COLO829 (cell line): Measurements from ENCODE around the gene GAST.

Experiments
- DNase-seq: peaks from one replicate; pipeline ENCODE4 v3.0.0; 2012; ENCODE audit warnings: low spot score

Gene GAST

DNA sequence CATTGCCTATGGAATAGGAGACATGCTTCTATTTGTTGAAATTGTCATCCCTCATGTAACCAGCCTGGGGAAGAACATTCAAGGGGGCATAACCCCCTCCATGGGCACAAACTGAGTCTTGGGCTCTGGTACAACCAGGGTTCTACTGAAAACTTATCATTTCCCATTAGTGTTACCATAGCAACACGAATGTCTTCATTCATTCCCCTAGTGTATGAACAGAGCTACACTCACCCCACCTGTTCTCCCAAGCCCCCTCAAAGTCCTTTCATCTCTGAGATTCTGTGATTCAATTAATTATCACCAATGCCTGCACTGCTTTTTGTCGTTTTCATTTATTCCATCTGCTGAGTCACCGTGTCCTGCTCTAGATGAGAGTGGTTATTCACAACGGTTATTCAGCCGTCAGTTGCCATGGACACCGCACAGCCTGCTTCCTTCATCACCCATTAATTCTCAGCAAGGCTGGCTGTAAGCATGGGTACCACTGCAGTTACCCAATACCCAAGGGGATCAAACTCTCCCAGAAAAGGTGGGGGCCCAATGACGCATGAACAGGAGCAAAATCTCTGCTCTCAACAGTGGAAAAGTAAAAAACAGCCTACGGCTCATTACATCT lies 1.6 kb upstream of the GAST start:
- DNase-seq: peak; percentile 62

DNA sequence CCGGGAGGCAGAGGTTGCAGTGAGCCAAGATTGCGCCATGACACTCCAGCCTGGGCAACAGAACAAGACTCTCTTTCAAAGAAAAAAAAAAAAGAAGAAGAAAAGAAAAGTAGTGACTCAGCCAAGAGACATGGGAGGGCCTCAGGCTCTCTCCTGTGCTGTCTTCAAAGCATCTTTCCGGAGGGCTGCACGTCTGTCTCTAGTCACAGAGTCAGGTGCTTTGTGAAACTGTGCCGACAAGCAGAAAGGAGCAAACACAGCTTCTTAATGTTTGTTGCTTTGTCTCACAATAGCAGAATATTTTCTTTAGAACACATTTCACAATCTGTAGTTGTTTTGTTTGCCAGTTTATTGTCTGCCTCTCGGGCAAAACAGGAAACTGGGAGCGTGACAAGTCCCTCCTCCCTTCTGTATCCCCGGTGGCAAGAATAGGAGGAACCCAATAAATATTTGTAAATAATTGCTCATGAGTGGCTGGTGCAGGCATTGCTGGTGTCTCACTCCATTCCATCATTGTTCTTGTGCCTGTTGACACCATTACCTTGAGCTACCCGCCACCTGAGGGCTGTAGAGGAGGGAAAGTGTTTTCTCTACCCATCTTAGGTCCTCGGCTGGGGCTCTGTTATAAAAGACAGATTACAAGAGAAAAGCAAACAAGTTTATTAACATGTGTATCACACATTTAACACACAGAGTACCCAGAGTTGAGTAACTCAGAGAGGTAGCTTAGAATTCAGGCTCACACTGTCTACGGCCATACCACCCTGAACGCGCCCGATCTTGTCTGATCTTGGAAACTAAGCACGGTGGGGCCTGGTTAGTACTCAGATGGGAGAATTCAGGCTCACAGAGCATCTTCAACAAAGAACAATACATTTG lies 5.5 kb downstream of the GAST start:
- peak; percentile 86 for DNase-seq

GRCh38 chr17:41718287-41718645 lies 6.1 kb downstream of the GAST start:
- no peak for DNase-seq

DNA sequence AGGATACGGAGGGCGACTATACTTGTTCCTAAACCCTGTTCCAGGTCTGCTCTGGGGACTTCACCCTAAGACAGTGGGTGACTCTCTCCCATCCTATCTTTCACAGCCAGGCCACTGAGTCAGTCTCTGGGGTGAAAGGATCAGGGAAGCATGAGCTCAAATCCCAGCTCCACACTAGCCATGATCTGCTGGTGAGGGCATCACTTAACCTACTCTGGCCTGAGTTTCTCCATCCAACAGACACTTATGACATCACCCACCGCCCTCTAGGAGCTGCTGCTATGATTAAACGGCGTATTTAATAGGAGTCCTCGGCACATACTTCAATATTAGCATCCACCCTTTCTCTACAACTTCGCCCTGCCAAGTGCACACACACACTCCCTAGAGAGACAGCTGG lies 10.1 kb downstream of the GAST start:
- no peak for DNase-seq

DNA sequence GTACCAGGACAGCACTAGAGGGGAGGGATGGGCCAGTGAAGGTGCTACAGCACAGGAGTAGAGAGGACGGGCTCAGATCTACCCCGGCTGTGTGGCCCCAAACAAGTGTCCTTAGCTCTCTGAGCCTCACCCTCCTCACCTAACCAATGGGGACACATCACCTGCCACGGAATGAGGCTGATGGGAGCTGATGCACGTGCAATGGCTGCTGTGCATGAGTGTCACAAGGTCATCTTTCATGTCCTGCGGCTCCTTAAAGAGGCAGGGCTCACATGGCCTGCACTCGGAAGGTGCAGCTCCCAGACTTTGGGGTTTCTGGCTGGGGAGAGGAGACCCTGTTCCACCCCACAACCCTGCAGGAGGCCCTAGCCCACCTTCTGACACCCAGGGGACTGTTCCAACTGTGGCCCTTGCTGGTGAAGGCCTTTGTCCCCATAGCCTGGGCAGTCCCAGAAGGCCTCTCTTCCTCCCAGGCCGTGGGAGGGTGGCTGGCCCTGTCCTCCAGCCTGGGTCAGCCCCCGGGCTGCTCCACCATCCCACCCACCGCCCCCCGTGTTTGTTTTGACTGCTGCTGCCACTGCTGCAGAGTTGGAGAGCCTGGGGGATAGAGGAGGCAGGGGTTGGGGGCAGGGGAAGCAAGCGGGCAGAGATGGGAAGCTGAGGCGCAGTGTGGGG lies 11.8 kb downstream of the GAST start:
- no peak for DNase-seq

- DNase-seq: no peak
Observed at GRCh38 chr17:41724476-41725050, 12.4 kb downstream of the GAST start.

DNA sequence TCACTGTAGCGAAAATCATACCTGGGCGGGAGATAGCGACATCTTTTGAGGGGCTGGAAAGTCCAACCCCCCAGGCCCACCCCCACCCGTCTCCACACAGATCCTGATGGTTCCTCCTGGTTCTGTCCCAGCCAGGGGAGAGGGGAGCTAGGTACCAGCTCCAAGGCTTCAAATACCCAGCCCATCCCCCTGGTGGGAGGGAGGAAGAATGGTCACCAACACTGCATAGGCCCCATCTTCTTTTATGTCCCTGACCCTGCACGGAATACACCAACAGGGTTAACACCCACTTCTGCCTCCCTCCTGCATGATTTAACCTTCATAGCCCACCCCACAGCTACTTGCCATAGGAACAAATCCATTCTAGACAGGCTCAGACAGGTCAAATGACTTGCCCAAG lies 13.0 kb downstream of the GAST start:
- DNase-seq: no peak

DNA sequence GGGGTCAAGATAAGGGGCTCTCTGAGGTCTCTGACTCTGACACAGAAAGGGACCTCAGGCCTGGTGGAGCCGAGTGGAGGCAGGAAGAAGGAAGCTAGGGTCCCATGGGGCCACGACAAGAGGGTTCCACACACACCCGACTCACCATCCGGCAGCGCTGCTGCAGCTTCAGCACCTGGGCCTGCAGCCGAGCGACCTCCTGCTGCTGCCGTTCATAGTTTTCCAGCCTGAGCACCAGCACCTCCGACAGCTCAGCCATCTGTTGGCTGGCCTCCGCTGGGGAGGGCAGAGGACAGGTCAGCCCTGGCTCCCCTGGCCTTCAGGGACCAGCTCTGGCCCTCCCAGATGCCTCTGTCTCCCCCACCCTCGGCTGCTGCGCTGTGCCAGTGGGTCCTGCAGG lies 15.9 kb downstream of the GAST start:
- DNase-seq: no peak

DNA sequence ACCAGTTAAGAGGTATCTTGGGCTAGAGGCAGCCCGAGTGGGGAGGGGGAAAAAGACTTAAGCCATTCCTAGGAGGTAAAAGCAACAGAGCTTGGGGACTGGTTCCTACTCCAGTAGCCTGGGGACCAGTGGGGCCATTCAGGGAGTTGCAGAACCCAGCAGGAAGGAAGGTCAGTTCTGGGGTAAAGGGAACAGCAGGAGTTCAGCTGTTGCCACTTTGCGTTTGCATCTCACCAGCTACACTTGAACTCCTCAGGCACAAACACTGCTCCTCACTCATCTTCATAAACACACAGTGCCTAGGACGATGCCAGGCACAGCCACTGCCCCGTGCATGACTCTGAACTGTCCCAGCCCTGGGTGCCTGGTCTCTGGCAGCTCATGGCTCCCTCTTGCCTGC lies 18.3 kb downstream of the GAST start:
- no peak for DNase-seq

DNA sequence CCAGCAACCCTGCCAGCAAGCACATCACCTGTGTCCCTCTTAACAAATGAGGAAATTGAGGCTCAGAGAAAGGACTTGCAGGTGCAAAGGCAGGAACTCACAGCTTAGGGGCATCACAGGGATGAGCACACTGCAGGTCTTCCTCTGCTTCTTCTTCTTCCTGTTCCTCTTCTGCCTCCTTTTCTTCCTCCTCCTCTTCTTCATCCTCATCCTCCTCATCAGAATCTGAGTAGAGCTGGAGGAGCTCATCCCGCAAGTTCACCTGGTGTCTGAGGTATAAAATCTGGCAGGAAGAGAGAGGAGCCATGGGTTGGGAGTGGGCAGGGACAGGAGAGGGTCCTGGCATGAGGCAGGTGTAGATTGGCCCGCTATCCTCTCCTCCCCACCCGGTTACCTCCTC lies 19.7 kb downstream of the GAST start:
- DNase-seq: no peak

GRCh38 chr17:41733348-41734138 lies 21.4 kb downstream of the GAST start:
- DNase-seq: no peak

- DNase-seq: no peak
Observed at GRCh38 chr17:41734139-41734948, 22.2 kb downstream of the GAST start, which contains the start of gene HAP1. Gene HAP1 (minus strand): TSS chr17:41734643. CDS start chr17:41734634, 9 bp downstream.

DNA sequence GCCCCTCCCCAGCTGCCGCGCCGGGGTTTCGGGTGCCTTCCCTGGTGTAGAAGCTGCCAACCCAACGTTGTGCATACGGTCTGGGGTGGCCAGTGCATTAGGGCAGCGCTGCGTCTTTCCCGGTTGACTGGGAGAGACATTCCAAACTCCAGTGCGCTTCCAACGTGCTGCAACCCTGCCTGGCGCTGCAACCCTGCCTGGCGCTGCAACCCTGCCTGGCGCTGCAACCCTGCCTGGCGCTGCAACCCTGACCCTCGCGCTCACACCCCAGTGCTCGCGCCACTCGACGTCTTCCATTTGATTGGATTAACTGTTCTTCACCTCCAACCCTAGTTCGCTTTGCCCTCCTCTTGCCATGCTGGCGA lies 22.8 kb downstream of the GAST start:
- no peak for DNase-seq

DNA sequence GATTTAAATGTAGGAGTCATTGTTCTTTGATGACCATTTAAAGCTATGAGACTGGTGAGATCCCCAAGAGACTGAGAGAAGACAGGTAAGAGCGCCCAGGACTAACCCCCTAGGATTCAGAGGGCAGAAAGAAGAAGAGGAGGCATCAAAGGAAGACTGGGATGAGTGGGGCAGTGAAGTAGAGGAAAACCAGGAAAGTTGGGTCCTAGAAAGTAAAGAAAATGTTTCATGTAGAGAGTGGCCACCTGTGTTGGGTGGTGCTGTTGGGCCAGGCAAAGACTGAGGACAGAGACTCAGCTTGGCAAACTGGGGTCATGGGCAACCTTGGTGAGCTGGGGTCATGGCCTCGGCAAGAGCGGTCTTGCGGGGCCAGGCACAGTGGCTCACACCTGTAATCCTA lies 23.6 kb downstream of the GAST start:
- DNase-seq: no peak

DNA sequence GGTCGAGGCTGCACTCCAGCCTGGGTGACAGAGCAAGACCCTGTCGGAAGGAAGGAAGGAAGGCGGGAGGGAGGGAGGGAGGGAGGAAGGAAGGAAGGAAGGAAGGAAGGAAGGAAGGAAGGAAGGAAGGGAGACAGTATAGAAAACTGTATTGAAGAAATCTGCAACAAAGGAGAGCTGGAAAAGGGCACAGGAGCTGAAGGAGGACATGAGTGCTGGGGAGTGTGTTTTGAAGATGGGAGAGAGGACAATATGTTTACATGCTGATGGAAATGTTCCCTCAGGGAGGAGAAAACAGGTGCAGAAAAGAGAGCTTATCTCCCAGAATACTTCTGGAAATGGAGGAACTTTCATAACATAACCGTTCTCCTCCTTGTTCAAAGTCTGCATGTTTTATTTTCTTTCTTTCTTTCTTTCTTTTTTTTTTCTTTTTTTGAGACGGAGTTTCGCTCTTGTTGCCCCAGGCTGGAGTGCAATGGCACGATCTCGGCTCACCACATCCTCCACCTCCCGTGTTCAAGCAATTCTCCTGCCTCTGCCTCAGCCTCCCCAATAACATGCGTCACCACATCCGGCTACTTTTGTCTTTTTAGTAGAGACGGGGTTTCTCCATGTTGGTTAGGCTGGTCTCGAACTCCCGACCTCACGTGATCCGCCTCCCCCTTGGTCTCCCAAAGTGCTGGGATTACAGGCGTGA lies 25.0 kb downstream of the GAST start:
- DNase-seq: no peak

GRCh38 chr17:41737680-41738023 lies 25.5 kb downstream of the GAST start:
- DNase-seq: peak; percentile 26

GRCh38 chr17:41738077-41738800 lies 26.1 kb downstream of the GAST start:
- DNase-seq: peak; percentile 88

GRCh38 chr17:41738801-41739112 lies 26.6 kb downstream of the GAST start:
- DNase-seq: no peak

DNA sequence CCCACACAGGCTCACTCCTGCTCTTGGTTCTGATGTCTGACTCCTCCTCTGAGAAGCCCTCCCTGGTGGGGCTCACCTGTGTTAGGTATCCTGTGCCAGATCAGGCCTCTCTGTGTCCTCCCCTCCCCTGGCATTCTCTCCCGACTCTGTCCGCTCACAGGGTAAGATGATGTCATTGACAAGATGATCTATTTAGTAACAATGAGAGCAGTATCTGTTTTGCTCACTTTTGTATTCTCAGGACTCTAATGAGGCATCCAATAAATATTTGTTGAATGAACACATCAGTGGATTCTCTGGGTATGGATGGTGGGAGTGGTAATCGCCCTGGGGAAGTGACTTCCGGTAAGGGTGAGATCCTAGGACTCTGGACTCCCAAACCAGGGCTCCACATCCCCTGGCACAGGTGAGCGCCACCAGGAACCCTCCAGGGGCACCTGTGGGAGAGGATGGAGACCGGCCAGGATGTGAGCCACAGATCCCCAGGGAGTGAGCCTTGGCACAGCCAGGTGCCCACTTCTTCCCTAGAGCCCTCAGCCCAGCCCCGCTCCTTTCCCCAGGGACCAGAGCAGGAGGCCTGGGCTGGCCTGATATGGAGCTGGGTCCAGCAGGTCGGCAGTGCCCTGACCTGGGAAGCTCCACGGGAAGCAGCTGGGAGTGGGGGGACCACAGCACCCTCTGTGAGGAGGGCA lies 27.7 kb downstream of the GAST start:
- no peak for DNase-seq

GRCh38 chr17:41740506-41740905 lies 28.4 kb downstream of the GAST start:
- DNase-seq: no peak
